ENCODE measurements around the gene MTCH1. TPM values are rescaled to one million over a fixed set of nuclear protein-coding genes. Genes with fewer than 3 reads are reported as not detected.

Gene MTCH1
- total RNA-seq, 4 donors from 2014 or later: 185 to 242 (median 199) TPM

DNA sequence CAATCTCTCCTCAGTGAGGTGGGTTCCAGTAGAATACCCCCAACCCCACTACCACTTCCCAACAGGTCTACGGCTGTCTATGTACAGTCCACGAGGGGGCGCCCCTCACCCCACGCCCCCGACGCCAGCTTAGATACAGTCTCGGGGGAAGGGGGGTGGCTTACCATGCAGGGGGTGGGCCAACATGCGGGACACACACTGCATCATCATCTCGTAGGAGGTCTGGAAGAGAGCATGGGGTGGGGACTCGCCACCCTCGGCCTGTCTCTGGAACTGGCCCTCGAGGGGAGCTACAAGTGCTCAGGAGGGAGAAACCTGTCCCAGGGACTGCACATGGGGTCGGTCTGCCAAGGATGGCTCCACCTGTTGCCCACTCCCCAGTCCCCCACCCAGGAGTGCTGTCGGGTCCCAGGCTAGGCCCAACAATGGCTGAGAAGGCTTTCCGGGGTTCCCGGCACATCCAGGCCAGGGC lies 8.5 kb downstream of the MTCH1 start:
- no peak overlapping the region for H3K4me3 ChIP-seq
- no peaks in the 10 kb centered on the region for H3K27me3 ChIP-seq
- TF ChIP-seq, protein P1, sequence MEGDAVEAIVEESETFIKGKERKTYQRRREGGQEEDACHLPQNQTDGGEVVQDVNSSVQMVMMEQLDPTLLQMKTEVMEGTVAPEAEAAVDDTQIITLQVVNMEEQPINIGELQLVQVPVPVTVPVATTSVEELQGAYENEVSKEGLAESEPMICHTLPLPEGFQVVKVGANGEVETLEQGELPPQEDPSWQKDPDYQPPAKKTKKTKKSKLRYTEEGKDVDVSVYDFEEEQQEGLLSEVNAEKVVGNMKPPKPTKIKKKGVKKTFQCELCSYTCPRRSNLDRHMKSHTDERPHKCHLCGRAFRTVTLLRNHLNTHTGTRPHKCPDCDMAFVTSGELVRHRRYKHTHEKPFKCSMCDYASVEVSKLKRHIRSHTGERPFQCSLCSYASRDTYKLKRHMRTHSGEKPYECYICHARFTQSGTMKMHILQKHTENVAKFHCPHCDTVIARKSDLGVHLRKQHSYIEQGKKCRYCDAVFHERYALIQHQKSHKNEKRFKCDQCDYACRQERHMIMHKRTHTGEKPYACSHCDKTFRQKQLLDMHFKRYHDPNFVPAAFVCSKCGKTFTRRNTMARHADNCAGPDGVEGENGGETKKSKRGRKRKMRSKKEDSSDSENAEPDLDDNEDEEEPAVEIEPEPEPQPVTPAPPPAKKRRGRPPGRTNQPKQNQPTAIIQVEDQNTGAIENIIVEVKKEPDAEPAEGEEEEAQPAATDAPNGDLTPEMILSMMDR (IDR thresholded peaks at IDR 0.05): peak in 1 of 4 experiments; percentile 46
- TF ChIP-seq POLR2AphosphoS5 (IDR thresholded peaks at IDR 0.05): no peak
- H3K27ac ChIP-seq: peak overlapping the region in 1 of 4 donors; percentile 25
- H3K4me1 ChIP-seq: peaks cover 0 to 68% (median 9%) of the 10 kb centered on the region in 3 donors
- no peak for ATAC-seq
- H3K9me3 ChIP-seq: no peaks in the 10 kb centered on the region
- WGBS, 2 donors (ENCODE audit: low coverage in 1 of 2): no CpG with 5 or more reads among the region's 16 CpGs
- peaks cover 0 to 77% of the 10 kb centered on the region in 2 donors for H3K36me3 ChIP-seq

DNA sequence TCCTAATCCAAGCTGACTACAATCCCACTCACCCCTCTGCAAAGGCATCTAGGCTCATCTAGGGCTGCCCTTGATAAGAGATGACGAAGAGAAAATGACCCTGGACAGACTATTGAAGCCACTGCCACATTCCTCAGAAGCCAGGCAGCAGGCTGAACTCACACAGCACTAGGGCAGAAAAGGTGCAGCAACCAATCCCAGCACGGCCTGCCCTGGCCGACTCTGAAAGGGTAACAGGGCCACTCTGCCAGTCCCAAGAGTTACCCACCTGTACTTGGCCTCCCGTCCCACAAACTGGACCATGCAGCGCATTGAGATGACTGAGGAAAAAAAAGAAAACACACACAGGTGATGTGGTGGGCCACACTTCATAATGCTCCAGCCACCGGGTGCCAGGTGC lies 9.1 kb downstream of the MTCH1 start:
- Histone ChIP-seq H3K36me3 (peaks cover 0 to 82% of the 10 kb centered on the region in 2 donors), H3K27ac (no peak overlapping the region), H3K27me3 (no peaks in the 10 kb centered on the region), H3K9me3 (no peaks in the 10 kb centered on the region), H3K4me3 (no peak overlapping the region), H3K4me1 (peaks cover 0 to 62% (median 9%) of the 10 kb centered on the region in 3 donors)
- WGBS, 2 donors (ENCODE audit: low coverage in 1 of 2): 97% methylated on average over 5 of the region's 6 CpGs; no CpG with 5 or more reads in 1 of the 2 donors
- ATAC-seq: no peak
- TF ChIP-seq POLR2AphosphoS5 (IDR thresholded peaks at IDR 0.05): no peak
- no peak for TF ChIP-seq EP300 (IDR thresholded peaks at IDR 0.05)
- TF ChIP-seq, protein P1 (IDR thresholded peaks at IDR 0.05): no peak
- no peak for TF ChIP-seq POLR2A (IDR thresholded peaks at IDR 0.05)

DNA sequence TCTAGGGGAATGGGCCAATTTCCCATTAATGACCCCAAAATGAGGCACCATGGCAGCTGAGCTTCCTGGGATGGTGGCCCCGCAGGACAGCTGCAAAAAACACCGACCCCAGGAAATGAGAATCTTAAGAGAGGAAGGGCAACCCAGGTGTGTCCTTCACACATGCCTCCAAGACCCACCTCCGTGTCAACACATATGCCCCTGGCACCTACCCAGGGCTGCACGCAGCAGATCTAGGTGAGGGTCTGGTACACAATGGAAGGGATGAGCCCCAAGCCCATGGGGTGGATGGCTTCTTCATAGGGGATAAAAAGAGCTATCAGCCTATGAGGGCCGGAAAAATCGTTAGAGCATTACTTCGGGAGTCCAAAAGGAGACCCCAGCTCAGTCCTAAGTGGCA lies 9.5 kb downstream of the MTCH1 start:
- Histone ChIP-seq H3K27ac (no peak overlapping the region), H3K9me3 (no peaks in the 10 kb centered on the region), H3K36me3 (peaks cover 0 to 87% of the 10 kb centered on the region in 2 donors), H3K4me1 (peaks cover 0 to 58% (median 8%) of the 10 kb centered on the region in 3 donors), H3K4me3 (no peak overlapping the region), H3K27me3 (no peaks in the 10 kb centered on the region)
- 67 to 96% methylated on average over 2 to 5 of the region's 7 CpGs for WGBS, 2 donors (ENCODE audit: low coverage in 1 of 2)
- TF ChIP-seq POLR2A (IDR thresholded peaks at IDR 0.05) (no peak), POLR2AphosphoS5 (IDR thresholded peaks at IDR 0.05) (no peak), EP300 (IDR thresholded peaks at IDR 0.05) (no peak)
- TF ChIP-seq, protein P1 (IDR thresholded peaks at IDR 0.05): no peak
- ATAC-seq: no peak

DNA sequence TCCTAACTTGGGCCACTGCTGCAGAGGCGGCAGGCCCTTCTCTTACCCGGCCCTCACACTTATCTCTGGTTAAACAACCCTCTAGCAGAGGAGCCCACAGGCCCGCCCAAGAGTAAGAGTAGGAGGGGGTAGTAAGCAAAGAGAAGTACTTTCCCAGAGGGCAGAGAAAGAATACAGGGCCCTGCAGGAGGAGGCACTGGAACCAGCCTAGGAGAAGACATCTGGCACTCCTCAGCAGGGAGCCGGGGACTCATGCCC lies 10.1 kb downstream of the MTCH1 start:
- peaks cover 0 to 88% of the 10 kb centered on the region in 2 donors for H3K36me3 ChIP-seq
- ATAC-seq: no peak
- TF ChIP-seq, protein P1 (IDR thresholded peaks at IDR 0.05): no peak
- TF ChIP-seq EP300 (IDR thresholded peaks at IDR 0.05) (no peak), POLR2A (IDR thresholded peaks at IDR 0.05) (no peak), POLR2AphosphoS5 (IDR thresholded peaks at IDR 0.05) (no peak)
- 100% methylated on average over 1 of the region's 4 CpGs; no CpG with 5 or more reads in 1 of the 2 donors for WGBS, 2 donors (ENCODE audit: low coverage in 1 of 2)
- H3K27me3 ChIP-seq: no peaks in the 10 kb centered on the region
- H3K9me3 ChIP-seq: no peaks in the 10 kb centered on the region
- H3K27ac ChIP-seq: peak overlapping the region in 1 of 4 donors; percentile 29
- H3K4me3 ChIP-seq: no peak overlapping the region
- peaks cover 0 to 52% (median 4%) of the 10 kb centered on the region in 3 donors for H3K4me1 ChIP-seq

DNA sequence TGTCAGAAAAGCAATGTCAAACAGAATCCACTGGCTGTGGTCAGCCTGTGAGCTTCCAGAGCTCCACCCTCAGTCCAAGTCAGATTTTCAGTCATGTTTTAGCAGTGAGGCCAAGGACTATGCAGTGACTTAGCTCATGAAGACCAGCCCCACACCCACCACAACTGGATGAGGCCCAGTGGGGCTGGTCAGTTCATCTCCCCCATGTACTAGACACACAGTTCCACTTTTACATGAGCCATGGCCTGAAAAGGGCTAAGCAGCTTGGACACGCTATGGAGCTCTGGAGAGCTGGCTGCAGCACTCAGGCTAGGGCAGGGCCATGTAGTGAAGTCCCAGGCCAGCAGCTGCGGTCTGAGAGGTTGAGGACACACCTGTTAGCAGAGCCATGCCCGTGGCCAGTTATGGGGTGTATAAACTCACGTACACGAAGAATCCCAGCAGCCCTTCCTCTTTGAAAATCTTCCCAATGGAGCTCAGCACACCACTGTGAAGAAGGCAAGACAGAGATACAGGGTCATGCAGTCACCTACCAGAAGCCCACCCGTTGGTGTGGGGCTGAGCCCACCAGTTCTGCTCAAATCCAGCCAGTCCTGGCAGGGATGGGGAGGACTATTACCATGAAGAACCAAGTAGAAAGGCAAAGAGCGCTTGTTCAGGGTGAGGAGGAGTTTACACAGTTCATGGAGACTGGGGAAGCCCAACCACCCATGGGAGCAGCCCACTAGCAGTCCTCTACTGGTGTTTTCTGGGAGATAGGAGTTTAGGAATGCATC lies 10.6 kb downstream of the MTCH1 start:
- ATAC-seq: peak; percentile 47
- Histone ChIP-seq H3K36me3 (peaks cover 0 to 88% of the 10 kb centered on the region in 2 donors), H3K4me1 (peaks cover 0 to 47% (median 4%) of the 10 kb centered on the region in 3 donors), H3K27ac (peak overlapping the region in 2 of 4 donors; percentile 29 to 48), H3K27me3 (no peaks in the 10 kb centered on the region), H3K4me3 (no peak overlapping the region), H3K9me3 (no peaks in the 10 kb centered on the region)
- WGBS, 2 donors (ENCODE audit: low coverage in 1 of 2): 27 to 100% methylated on average over 1 to 2 of the region's 7 CpGs
- TF ChIP-seq POLR2A (IDR thresholded peaks at IDR 0.05): no peak
- no peak for TF ChIP-seq POLR2AphosphoS5 (IDR thresholded peaks at IDR 0.05)
- no peak for TF ChIP-seq EP300 (IDR thresholded peaks at IDR 0.05)
- TF ChIP-seq, protein P1 (IDR thresholded peaks at IDR 0.05): no peak
